Tibial artery (tissue), 4 donors: ENCODE data around the gene TRIP12.
"Not testable (repeated sequence)": the region's sequence is repeated elsewhere in the genome, so short reads cannot be mapped to it uniquely, and the experiment has no call there.

Source experiments
- DNase-seq, 2 donors: peaks; one replicate each; pipeline ENCODE4 v3.0.0-alpha.2; 2019
- H3K27ac ChIP-seq, 2 donors: fragments of 200-600 bp; sonication (generic) in 1 of 2; 1 replicate in 1 of 2; 2 replicates in 1 of 2; pipeline ENCODE4 v1.5.1; 2018 to 2019; ENCODE audit warnings: mild to moderate bottlenecking in 1 of 2
- H3K27me3 ChIP-seq, 2 donors: fragments of 200-600 bp; sonication (generic) in 1 of 2; one replicate each; pipeline versions ENCODE4 v1.5.1 to v1.6.0; 2016 to 2019
- H3K36me3 ChIP-seq, 3 donors: fragments of 200-600 bp; sonication (generic) in 2 of 3; one replicate each; pipeline ENCODE4 v1.5.1; 2016 to 2019; ENCODE audit warnings: mild to moderate bottlenecking in 2 of 3
- H3K4me1 ChIP-seq, 4 donors: fragments of 200-600 bp; sonication (generic) in 2 of 4; 1 replicate in 3 of 4; 2 replicates in 1 of 4; pipeline ENCODE4 v1.5.1; 2016 to 2019
- H3K4me3 ChIP-seq, 2 donors: fragments of 200-600 bp; sonication (generic) in 1 of 2; 1 replicate in 1 of 2; 2 replicates in 1 of 2; pipeline ENCODE4 v1.5.1; 2018 to 2019; ENCODE audit warnings: mild to moderate bottlenecking in 2 of 2
- H3K9me3 ChIP-seq, 3 donors: fragments of 200-600 bp; sonication (generic) in 1 of 3; one replicate each; pipeline ENCODE4 v1.5.1; 2016 to 2019
- intact Hi-C: fragments of 100-400 bp; cut with DNase I; formaldehyde crosslinking; loops from one replicate; pipeline ENCODE4 v1.15.0; 2023; ENCODE audit warnings: low total_unique reads
- TF ChIP-seq, protein P1 (sequence below), 2 experiments: fragments of 200-600 bp in 1 of 2; fragments of 450-650 bp in 1 of 2; IDR thresholded peaks; one replicate each; pipeline ENCODE4 v1.5.1; 2017 to 2019; ENCODE audit warnings: antibody characterized with exemption in 2 of 2, mild to moderate bottlenecking in 1 of 2, moderate library complexity in 1 of 2

TRIP12 gene

DNA sequence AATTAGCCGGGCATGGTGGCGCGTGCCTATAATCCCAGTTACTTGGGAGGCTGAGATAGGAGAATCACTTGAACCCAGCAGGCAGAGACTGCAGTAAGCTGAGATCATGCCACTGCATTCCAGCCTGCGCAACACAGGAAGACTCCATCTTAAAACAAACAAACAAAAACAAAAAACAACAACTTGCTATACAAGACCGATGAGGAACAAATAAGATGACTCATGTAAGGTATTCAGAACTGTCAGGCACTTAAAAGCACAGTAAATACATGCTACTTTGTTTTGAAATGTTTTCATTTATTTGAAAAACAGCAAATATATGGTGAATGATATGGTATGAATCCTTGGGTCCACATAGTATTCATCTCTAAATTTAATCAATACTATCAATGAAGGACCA is 66.7 kb downstream of the TRIP12 start:
- intact Hi-C loops, result no loop called here
- TF ChIP-seq, protein P1, sequence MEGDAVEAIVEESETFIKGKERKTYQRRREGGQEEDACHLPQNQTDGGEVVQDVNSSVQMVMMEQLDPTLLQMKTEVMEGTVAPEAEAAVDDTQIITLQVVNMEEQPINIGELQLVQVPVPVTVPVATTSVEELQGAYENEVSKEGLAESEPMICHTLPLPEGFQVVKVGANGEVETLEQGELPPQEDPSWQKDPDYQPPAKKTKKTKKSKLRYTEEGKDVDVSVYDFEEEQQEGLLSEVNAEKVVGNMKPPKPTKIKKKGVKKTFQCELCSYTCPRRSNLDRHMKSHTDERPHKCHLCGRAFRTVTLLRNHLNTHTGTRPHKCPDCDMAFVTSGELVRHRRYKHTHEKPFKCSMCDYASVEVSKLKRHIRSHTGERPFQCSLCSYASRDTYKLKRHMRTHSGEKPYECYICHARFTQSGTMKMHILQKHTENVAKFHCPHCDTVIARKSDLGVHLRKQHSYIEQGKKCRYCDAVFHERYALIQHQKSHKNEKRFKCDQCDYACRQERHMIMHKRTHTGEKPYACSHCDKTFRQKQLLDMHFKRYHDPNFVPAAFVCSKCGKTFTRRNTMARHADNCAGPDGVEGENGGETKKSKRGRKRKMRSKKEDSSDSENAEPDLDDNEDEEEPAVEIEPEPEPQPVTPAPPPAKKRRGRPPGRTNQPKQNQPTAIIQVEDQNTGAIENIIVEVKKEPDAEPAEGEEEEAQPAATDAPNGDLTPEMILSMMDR (IDR thresholded peaks at IDR 0.05), result no peak
- no peak overlapping the region for H3K27ac ChIP-seq
- H3K36me3 ChIP-seq, result peaks cover 20 to 46% (median 40%) of the 10 kb centered on the region in 3 donors
- no peaks in the 10 kb centered on the region for H3K27me3 ChIP-seq
- DNase-seq, result no peak
- H3K9me3 ChIP-seq, result no peaks in the 10 kb centered on the region
- H3K4me3 ChIP-seq, result no peak overlapping the region
- H3K4me1 ChIP-seq, result peaks cover 0 to 3% (median 0%) of the 10 kb centered on the region in 4 donors

DNA sequence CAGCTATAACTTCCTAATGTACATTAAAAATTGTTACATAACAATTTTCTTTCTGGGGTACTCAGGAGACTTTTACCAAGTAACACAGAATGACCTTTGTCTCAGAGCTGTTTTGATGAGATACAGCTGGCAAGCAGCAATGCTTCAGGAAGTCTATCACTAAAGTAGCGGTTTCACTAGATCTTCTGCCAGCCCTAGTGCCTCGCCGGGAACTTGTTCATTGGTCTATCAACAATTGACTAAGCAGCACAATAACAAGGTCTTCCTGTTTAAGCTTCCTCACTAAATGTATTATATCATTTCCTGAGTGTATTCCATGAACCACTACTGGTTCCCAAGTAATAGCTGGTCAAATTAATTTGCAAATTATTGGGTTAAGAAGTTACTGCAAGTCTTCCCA is 69.2 kb downstream of the TRIP12 start:
- Histone ChIP-seq H3K27ac (no peak overlapping the region), H3K9me3 (no peaks in the 10 kb centered on the region), H3K27me3 (no peaks in the 10 kb centered on the region), H3K36me3 (peaks cover 2 to 25% (median 22%) of the 10 kb centered on the region in 3 donors), H3K4me1 (peaks cover 0 to 3% (median 0%) of the 10 kb centered on the region in 4 donors), H3K4me3 (no peak overlapping the region)
- DNase-seq, result peak in 1 of 2 donors; percentile 35
- TF ChIP-seq, protein P1 (IDR thresholded peaks at IDR 0.05), result no peak
- intact Hi-C loops, result no loop called here

DNA sequence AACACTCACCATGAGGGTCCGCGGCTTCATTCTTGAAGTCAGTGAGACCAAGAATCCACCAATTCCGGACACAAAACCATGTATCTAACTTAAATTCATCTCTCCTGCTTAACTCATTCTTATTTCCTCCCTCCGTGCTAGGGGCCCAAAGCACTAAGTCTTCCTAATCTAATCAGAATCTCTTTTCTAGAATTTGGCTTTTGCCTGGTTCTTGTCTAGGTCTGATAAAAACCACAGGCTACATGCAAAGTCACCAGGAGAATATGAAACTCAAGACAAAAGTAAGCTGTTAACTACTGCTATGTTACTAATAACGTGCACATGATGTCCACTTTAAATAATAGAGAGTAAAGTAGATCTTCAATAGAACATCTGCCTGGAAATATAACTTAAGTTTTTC is 69.9 kb downstream of the TRIP12 start:
- Histone ChIP-seq H3K4me3 (no peak overlapping the region), H3K27me3 (no peaks in the 10 kb centered on the region), H3K36me3 (peaks cover 0 to 20% (median 18%) of the 10 kb centered on the region in 3 donors), H3K9me3 (no peaks in the 10 kb centered on the region), H3K27ac (no peak overlapping the region), H3K4me1 (peaks cover 0 to 6% (median 0%) of the 10 kb centered on the region in 4 donors)
- DNase-seq, result no peak
- TF ChIP-seq, protein P1 (IDR thresholded peaks at IDR 0.05), result no peak
- intact Hi-C loops, result no loop called here

DNA sequence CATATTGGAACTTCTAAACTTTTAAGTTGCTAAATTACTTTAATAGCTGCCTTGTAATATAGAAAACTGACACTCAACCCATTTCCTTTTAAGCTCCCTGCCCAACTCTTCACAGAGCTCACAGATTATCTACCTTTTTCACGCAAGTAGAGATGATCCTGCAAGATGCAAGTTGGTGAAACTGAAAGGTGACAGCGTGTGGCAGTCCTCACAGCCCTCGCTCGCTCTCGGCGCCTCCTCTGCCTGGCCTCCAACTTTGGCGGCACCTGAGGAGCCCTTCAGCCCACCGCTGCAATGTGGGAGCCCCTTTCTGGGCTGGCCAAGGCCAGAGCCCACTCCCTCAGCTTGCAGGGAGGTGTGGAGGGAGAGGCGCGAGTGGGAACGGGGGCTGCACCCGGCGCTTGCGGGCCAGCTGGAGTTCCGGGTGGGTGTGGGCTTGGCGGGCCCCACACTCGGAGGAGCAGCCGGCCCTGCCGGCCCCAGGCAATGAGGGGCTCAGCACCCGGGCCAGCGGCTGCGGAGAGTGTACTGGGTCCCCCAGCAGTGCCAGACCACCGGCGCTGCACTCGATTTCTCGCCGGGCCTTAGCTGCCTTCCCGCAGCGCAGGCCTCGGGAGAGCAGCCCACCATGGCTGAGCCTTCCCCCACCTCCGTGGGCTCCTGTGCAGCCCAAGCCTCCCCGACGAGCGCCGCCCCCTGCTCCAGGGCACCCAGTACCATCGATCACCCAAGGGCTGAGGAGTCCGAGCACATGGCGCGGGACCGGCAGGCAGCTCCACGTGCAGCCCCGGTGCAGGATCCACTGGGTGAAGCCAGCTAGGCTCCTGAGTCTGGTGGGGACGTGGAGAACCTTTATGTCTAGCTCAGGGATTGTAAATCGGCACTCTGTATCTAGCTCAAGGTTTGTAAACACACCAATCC is 71.2 kb downstream of the TRIP12 start:
- peaks cover 0 to 17% (median 15%) of the 10 kb centered on the region in 3 donors for H3K36me3 ChIP-seq
- H3K9me3 ChIP-seq, DNase-seq, H3K27ac ChIP-seq, H3K27me3 ChIP-seq, H3K4me1 ChIP-seq, intact Hi-C loops, H3K4me3 ChIP-seq: not testable (repeated sequence)

DNA sequence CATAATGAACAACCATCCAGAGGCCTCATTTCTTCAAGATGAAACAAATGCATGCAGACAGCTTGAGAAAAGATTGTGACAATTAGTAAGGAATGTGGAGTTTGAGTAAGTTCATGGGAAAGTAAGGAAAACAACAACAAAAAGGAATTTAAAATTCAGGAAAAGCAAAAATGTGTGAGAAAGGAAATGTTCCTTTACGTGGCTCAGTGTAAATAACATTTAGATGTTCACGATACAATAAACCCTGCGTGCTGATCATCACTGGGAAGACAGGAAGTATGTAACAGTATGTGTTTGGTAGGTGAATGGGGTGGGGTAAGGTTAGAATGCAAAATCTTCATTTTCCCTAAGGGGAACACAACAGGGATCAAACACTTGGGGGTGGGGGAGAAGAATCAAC is 72.7 kb downstream of the TRIP12 start:
- H3K27me3 ChIP-seq, result no peaks in the 10 kb centered on the region
- intact Hi-C loops, result no loop called here
- H3K4me3 ChIP-seq, result no peak overlapping the region
- H3K36me3 ChIP-seq, result peaks cover 0 to 15% (median 15%) of the 10 kb centered on the region in 3 donors
- TF ChIP-seq, protein P1 (IDR thresholded peaks at IDR 0.05), result no peak
- no peaks in the 10 kb centered on the region for H3K9me3 ChIP-seq
- H3K27ac ChIP-seq, result no peak overlapping the region
- no peak for DNase-seq
- peaks cover 0 to 3% (median 0%) of the 10 kb centered on the region in 4 donors for H3K4me1 ChIP-seq

DNA sequence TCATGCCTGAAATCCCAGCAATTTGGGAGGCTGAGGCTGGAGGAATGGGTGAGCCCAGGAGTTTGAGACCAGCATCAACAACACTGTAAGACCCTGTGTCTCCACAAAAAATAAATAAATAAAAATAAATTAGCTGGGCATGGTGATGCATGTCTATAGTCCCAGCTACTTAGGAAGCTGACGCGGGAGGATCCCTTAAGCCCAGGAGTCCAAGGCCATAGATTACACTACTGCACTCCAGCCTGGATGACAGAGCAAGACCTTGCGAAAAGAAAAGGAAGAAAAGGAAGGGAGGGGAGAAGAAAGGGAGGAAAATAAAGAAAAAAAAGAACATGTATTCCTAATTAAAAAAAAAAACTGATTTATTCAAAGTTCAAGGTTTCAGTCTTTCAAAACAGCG is 78.2 kb downstream of the TRIP12 start:
- Histone ChIP-seq H3K36me3 (peaks cover 7 to 20% (median 19%) of the 10 kb centered on the region in 3 donors), H3K27ac (no peak overlapping the region), H3K4me3 (no peak overlapping the region), H3K27me3 (no peaks in the 10 kb centered on the region), H3K4me1 (peaks cover 0 to 3% (median 0%) of the 10 kb centered on the region in 4 donors), H3K9me3 (no peaks in the 10 kb centered on the region)
- TF ChIP-seq, protein P1 (IDR thresholded peaks at IDR 0.05), result no peak
- intact Hi-C loops, result no loop called here
- DNase-seq, result no peak
